ENCODE data around the gene DNM2.

Gene DNM2

DNA sequence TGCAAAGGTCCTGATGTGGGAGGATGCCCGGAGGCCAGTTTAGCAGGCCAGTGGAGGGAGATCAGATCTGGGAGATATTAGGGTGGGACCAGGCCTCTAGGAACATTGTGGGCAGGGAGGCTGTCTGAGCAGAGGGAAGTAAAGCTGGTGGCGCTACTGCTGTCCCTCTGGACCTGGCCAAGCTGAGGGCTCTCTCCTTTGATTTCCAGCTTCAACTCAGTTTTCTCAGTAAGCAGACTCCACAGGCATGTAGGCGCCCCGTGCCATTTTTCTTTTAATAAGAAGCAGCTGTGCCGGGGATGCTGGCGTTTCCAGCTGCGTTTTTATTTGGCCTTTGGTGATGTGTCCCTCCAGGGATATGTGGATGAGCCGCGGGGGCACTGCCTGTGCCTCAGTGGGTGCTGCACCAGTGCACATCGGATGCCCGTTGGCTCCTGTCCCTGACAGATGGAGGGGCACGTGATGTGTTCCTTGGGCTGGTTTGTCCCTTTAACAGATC, 6.7 kb downstream of the DNM2 start:
- Histone ChIP-seq H3K27ac (no peak overlapping the region), H4K20me1 (ENCODE audit: insufficient read depth) (peaks cover 11% of the 10 kb centered on the region), H3K79me2 (ENCODE audit: insufficient read depth, low read depth) (peaks cover 96% of the 10 kb centered on the region), H3K4me1 (ENCODE audit: low read depth, poor library complexity, severe bottlenecking) (peaks cover 4% of the 10 kb centered on the region), H3K4me2 (no peak overlapping the region), H3K27me3 (ENCODE audit: insufficient read depth, low read depth) (no peaks in the 10 kb centered on the region), H3K36me3 (ENCODE audit: insufficient read depth) (no peaks in the 10 kb centered on the region), H3K9ac (no peak overlapping the region), H2AFZ (ENCODE audit: low read depth) (no peak overlapping the region), H3K4me3 (IDR thresholded peaks at IDR 0.05; ENCODE audit: insufficient read depth, low read depth, low read length) (no peak overlapping the region)
- TF ChIP-seq, protein P1, sequence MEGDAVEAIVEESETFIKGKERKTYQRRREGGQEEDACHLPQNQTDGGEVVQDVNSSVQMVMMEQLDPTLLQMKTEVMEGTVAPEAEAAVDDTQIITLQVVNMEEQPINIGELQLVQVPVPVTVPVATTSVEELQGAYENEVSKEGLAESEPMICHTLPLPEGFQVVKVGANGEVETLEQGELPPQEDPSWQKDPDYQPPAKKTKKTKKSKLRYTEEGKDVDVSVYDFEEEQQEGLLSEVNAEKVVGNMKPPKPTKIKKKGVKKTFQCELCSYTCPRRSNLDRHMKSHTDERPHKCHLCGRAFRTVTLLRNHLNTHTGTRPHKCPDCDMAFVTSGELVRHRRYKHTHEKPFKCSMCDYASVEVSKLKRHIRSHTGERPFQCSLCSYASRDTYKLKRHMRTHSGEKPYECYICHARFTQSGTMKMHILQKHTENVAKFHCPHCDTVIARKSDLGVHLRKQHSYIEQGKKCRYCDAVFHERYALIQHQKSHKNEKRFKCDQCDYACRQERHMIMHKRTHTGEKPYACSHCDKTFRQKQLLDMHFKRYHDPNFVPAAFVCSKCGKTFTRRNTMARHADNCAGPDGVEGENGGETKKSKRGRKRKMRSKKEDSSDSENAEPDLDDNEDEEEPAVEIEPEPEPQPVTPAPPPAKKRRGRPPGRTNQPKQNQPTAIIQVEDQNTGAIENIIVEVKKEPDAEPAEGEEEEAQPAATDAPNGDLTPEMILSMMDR (conservative IDR thresholded peaks at IDR 0.05; ENCODE audit: low read depth, low read length): no peak

DNA sequence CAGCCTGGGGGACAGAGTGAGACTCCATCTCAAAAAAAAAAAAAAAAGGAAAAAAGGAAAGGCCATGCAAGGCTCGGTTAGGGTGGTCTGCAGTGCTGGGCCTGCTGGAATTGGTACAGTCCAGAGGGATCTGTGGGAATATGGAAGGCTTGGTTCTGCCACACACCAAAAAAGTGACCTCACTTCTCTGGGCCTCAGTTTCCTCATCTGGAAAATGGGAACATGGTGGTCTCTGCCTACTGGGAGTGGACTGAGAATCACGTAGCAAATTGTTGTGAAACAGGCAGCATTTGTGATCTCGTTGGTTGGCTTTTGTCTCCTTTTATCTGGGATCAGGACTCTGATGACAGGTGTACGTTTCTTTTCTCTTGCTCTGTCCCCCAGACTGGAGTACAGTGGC, 7.5 kb downstream of the DNM2 start:
- Histone ChIP-seq H4K20me1 (ENCODE audit: insufficient read depth) (peaks cover 8% of the 10 kb centered on the region; the same call in 1 of the 2 replicates), H2AFZ (ENCODE audit: low read depth) (no peak overlapping the region), H3K36me3 (ENCODE audit: insufficient read depth) (no peaks in the 10 kb centered on the region), H3K79me2 (ENCODE audit: insufficient read depth, low read depth) (peaks cover 95% of the 10 kb centered on the region), H3K27ac (no peak overlapping the region), H3K4me3 (IDR thresholded peaks at IDR 0.05; ENCODE audit: insufficient read depth, low read depth, low read length) (no peak overlapping the region), H3K9ac (no peak overlapping the region), H3K4me1 (ENCODE audit: low read depth, poor library complexity, severe bottlenecking) (no peaks in the 10 kb centered on the region), H3K27me3 (ENCODE audit: insufficient read depth, low read depth) (no peaks in the 10 kb centered on the region), H3K4me2 (no peak overlapping the region)
- TF ChIP-seq, protein P1 (conservative IDR thresholded peaks at IDR 0.05; ENCODE audit: low read depth, low read length): no peak

DNA sequence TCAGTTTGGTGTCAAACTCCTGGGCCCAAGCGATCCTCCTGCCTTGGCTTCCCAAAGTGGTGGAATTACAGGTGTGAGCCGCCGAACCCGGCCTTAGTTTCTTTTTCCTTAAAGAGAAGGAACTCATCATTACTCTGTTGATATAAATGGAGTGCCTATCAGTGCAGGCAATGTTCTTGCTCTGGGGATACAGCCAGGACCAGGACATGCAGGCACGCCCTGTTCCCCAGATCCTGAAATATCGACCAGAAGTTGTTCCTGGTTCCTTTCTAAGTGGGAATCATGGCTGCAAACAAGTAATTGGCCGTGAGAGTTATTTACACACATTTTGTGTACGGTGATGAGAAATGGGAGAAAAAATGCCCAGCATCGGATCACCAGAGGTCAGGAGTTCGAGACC, 8.4 kb downstream of the DNM2 start:
- no peak overlapping the region for H3K4me3 ChIP-seq (IDR thresholded peaks at IDR 0.05; ENCODE audit: insufficient read depth, low read depth, low read length)
- H3K4me1 ChIP-seq (ENCODE audit: low read depth, poor library complexity, severe bottlenecking): no peaks in the 10 kb centered on the region
- no peak overlapping the region for H3K27ac ChIP-seq
- no peak overlapping the region for H3K9ac ChIP-seq
- H2AFZ ChIP-seq (ENCODE audit: low read depth): no peak overlapping the region
- TF ChIP-seq, protein P1 (conservative IDR thresholded peaks at IDR 0.05; ENCODE audit: low read depth, low read length): no peak
- no peak overlapping the region for H3K4me2 ChIP-seq
- no peaks in the 10 kb centered on the region for H3K36me3 ChIP-seq (ENCODE audit: insufficient read depth)
- H3K27me3 ChIP-seq (ENCODE audit: insufficient read depth, low read depth): no peaks in the 10 kb centered on the region
- H3K79me2 ChIP-seq (ENCODE audit: insufficient read depth, low read depth): peaks cover 89% of the 10 kb centered on the region
- peaks cover under 1% of the 10 kb centered on the region; the same call in 1 of the 2 replicates for H4K20me1 ChIP-seq (ENCODE audit: insufficient read depth)

DNA sequence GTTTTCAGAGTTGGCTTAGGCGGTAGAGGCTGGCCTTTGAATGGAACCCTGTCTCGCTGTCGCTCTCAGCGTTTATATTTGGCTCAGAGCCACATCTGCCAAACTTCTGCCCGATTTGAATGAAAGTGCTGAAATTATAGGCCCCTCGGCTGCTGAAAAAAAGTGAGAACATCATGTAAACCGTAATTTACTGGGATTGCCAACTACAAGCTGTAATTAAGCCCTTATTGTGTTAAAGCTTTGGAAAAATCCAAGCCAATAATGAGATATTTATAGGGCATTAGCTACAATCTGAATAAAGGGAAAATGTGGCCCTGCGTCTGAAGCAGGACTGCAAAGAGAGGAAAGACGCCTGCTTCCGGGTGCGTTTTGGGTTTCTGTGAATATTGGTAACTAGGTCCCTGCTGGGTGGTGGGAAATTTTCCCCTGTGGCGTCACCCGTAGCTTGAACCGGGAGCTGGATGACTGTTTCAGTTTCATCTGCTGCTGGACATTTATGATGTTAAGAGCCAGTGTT, 9.9 kb downstream of the DNM2 start:
- Histone ChIP-seq H3K9ac (no peak overlapping the region), H3K4me2 (no peak overlapping the region), H3K4me1 (ENCODE audit: low read depth, poor library complexity, severe bottlenecking) (no peaks in the 10 kb centered on the region), H4K20me1 (ENCODE audit: insufficient read depth) (no peaks in the 10 kb centered on the region), H3K27me3 (ENCODE audit: insufficient read depth, low read depth) (no peaks in the 10 kb centered on the region), H3K27ac (no peak overlapping the region), H3K36me3 (ENCODE audit: insufficient read depth) (no peaks in the 10 kb centered on the region), H3K79me2 (ENCODE audit: insufficient read depth, low read depth) (peaks cover 75% of the 10 kb centered on the region), H2AFZ (ENCODE audit: low read depth) (no peak overlapping the region), H3K4me3 (IDR thresholded peaks at IDR 0.05; ENCODE audit: insufficient read depth, low read depth, low read length) (no peak overlapping the region)
- TF ChIP-seq, protein P1 (conservative IDR thresholded peaks at IDR 0.05; ENCODE audit: low read depth, low read length): no peak
